ENCODE data around the gene JMJD4.
"Not testable (repeated sequence)": the region's sequence is repeated elsewhere in the genome, so short reads cannot be mapped to it uniquely, and the experiment has no call there.

JMJD4 gene

GRCh38 chr1:227730630-227731151, 4.4 kb downstream of the JMJD4 start:
- no peak for DNase-seq

- DNase-seq, result peak; percentile 73
Observed at GRCh38 chr1:227729881-227730629, 5.0 kb downstream of the JMJD4 start.

- DNase-seq, result peak; percentile 15
Observed at GRCh38 chr1:227729144-227729880, 5.8 kb downstream of the JMJD4 start.

GRCh38 chr1:227728892-227729143, 6.3 kb downstream of the JMJD4 start:
- no peak for DNase-seq

- DNase-seq, result peak; percentile 77
Observed at GRCh38 chr1:227728059-227728891, 6.8 kb downstream of the JMJD4 start.

GRCh38 chr1:227726924-227727599, 8.0 kb downstream of the JMJD4 start:
- no peak for DNase-seq

- no peak for DNase-seq
Observed at GRCh38 chr1:227726318-227726717, 8.8 kb downstream of the JMJD4 start.

GRCh38 chr1:227725046-227725445, 10.1 kb downstream of the JMJD4 start:
- DNase-seq, result no peak

- DNase-seq, result no peak
Observed at GRCh38 chr1:227723474-227723873, 11.6 kb downstream of the JMJD4 start.

- DNase-seq, result no peak
Observed at GRCh38 chr1:227718932-227719331, 16.2 kb downstream of the JMJD4 start.

- no peak for DNase-seq
Observed at GRCh38 chr1:227712648-227713047, 22.5 kb downstream of the JMJD4 start.

- DNase-seq, result not testable (repeated sequence)
Observed at GRCh38 chr1:227710474-227710873, 24.6 kb downstream of the JMJD4 start.

- no peak for DNase-seq
Observed at GRCh38 chr1:227709451-227709850, 25.7 kb downstream of the JMJD4 start.

- DNase-seq, result no peak
Observed at GRCh38 chr1:227707846-227708245, 27.3 kb downstream of the JMJD4 start.

- DNase-seq, result not testable (repeated sequence)
Observed at GRCh38 chr1:227701631-227702030, 33.5 kb downstream of the JMJD4 start.

- no peak for DNase-seq
Observed at GRCh38 chr1:227697321-227697864, 37.7 kb downstream of the JMJD4 start.

- no peak for DNase-seq
Observed at GRCh38 chr1:227685807-227686206, 49.3 kb downstream of the JMJD4 start.

Data from eye (tissue), 1 donor.